ENCODE results near the gene TARBP1.

DNA sequence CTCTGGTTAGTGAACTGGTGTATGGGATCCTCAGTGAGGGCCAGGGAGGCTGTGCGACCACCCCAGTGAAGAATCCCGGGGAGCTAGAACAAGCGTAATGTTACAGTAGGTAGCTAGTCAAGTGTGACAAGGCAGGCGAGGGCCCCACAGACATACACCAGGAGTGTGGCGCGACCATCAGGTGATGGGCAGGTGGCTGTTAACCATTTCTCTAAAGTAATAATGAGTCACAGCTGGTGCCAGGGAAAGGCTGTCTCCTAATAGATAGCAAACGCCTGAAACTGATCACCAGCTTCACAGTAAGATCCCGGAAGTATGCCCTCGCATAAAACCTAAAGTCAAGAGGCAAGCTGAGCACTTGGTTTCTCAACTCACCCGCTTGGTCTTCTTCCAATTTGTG lies 40.5 kb upstream of the TARBP1 start:
- no peak for TF ChIP-seq EZH2 (IDR thresholded peaks at IDR 0.05; ENCODE audit: borderline replicate concordance)
- TF ChIP-seq, protein P1, sequence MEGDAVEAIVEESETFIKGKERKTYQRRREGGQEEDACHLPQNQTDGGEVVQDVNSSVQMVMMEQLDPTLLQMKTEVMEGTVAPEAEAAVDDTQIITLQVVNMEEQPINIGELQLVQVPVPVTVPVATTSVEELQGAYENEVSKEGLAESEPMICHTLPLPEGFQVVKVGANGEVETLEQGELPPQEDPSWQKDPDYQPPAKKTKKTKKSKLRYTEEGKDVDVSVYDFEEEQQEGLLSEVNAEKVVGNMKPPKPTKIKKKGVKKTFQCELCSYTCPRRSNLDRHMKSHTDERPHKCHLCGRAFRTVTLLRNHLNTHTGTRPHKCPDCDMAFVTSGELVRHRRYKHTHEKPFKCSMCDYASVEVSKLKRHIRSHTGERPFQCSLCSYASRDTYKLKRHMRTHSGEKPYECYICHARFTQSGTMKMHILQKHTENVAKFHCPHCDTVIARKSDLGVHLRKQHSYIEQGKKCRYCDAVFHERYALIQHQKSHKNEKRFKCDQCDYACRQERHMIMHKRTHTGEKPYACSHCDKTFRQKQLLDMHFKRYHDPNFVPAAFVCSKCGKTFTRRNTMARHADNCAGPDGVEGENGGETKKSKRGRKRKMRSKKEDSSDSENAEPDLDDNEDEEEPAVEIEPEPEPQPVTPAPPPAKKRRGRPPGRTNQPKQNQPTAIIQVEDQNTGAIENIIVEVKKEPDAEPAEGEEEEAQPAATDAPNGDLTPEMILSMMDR (IDR thresholded peaks at IDR 0.05; ENCODE audit: poor library complexity): no peak
